SK-N-SH treated with all-trans-retinoic acid at 6 μM for 48 hours (cell line): ENCODE data around the gene NQO1.

ENCODE experiments used
- ATAC-seq: fragments of 200-7000 bp; cut with Tn5 transposase; 3 replicates; pipeline ENCODE4 v1.9.1; 2020; ENCODE audit warnings: mild to moderate bottlenecking, moderate library complexity
- ARNTL ChIP-seq: fragments of 450-650 bp; formaldehyde crosslinking; IDR thresholded peaks from 2 replicates; pipeline ENCODE4 v1.5.0; 2020; ENCODE audit warnings: low read depth, mild to moderate bottlenecking, moderate library complexity, borderline replicate concordance
- BACH2 ChIP-seq: fragments of 250-450 bp; sonication (Bioruptor Pico); IDR thresholded peaks from 2 replicates; pipeline ENCODE4 v1.9.0; 2021; ENCODE audit warnings: mild to moderate bottlenecking, borderline replicate concordance
- CSDC2 ChIP-seq: fragments of 250-450 bp; sonication (Bioruptor Pico); IDR thresholded peaks from 2 replicates; pipeline ENCODE4 v1.5.0; 2020; ENCODE audit warnings: mild to moderate bottlenecking, moderate library complexity
- ESRRG ChIP-seq: fragments of 250-450 bp; sonication (Bioruptor Pico); IDR thresholded peaks from 2 replicates; pipeline ENCODE4 v1.6.1; 2021; ENCODE audit warnings: mild to moderate bottlenecking
- GLIS3 ChIP-seq: fragments of 250-450 bp; sonication (Bioruptor Pico); IDR thresholded peaks from 2 replicates; pipeline ENCODE4 v1.5.0; 2020; ENCODE audit warnings: mild to moderate bottlenecking, moderate library complexity
- ISL1 ChIP-seq: fragments of 250-450 bp; sonication (Bioruptor Pico); IDR thresholded peaks from 2 replicates; pipeline ENCODE4 v2.1.2; 2022; ENCODE audit warnings: mild to moderate bottlenecking, moderate library complexity
- OSR1 ChIP-seq: fragments of 250-450 bp; sonication (Bioruptor Pico); IDR thresholded peaks from 2 replicates; pipeline ENCODE4 v1.8.0; 2022; ENCODE audit warnings: moderate library complexity, mild to moderate bottlenecking, inconsistent platforms
- RARB ChIP-seq: fragments of 250-450 bp; sonication (Bioruptor Pico); IDR thresholded peaks from 2 replicates; pipeline ENCODE4 v1.8.0; 2021; ENCODE audit warnings: mild to moderate bottlenecking, moderate library complexity
- SNAI2 ChIP-seq: fragments of 250-450 bp; sonication (Bioruptor Pico); IDR thresholded peaks from 2 replicates; pipeline ENCODE4 v1.5.0; 2020; ENCODE audit warnings: mild to moderate bottlenecking, moderate library complexity
- TCF4 ChIP-seq: fragments of 250-450 bp; sonication (Bioruptor Pico); IDR thresholded peaks from 2 replicates; pipeline ENCODE4 v1.8.0; 2021; ENCODE audit warnings: mild to moderate bottlenecking, moderate library complexity, borderline replicate concordance
- TOX ChIP-seq: fragments of 250-450 bp; sonication (Bioruptor Pico); IDR thresholded peaks from 2 replicates; pipeline ENCODE4 v1.8.0; 2021; ENCODE audit warnings: mild to moderate bottlenecking, moderate library complexity, borderline replicate concordance
- ZFP30 ChIP-seq: fragments of 450-650 bp; formaldehyde crosslinking; IDR thresholded peaks from 2 replicates; pipeline ENCODE4 v1.5.0; 2022; ENCODE audit warnings: mild to moderate bottlenecking, moderate library complexity
- ZNF565 ChIP-seq: fragments of 450-650 bp; formaldehyde crosslinking; conservative IDR thresholded peaks from 2 replicates; pipeline ENCODE4 v1.5.0; 2020; ENCODE audit warnings: low read depth, mild to moderate bottlenecking, moderate library complexity
- ZNF8 ChIP-seq: fragments of 450-650 bp; formaldehyde crosslinking; IDR thresholded peaks from 2 replicates; pipeline ENCODE4 v1.5.0; 2020; ENCODE audit warnings: mild to moderate bottlenecking, moderate library complexity
- TF ChIP-seq, protein P1 (sequence below): fragments of 250-450 bp; sonication (Bioruptor Pico); IDR thresholded peaks from 2 replicates; pipeline ENCODE4 v1.5.0; 2020; ENCODE audit warnings: mild to moderate bottlenecking, moderate library complexity
- TF ChIP-seq, protein P2 (sequence below): fragments of 250-450 bp; sonication (Bioruptor Pico); IDR thresholded peaks from 2 replicates; pipeline ENCODE4 v1.8.0; 2021; ENCODE audit warnings: low read depth, mild to moderate bottlenecking, moderate library complexity, borderline replicate concordance
- TF ChIP-seq, protein P3 (sequence below): fragments of 250-450 bp; sonication (Bioruptor Pico); IDR thresholded peaks from 2 replicates; pipeline ENCODE4 v1.5.1; 2021; ENCODE audit warnings: mild to moderate bottlenecking, moderate library complexity
- TF ChIP-seq, protein P4 (sequence below): fragments of 250-450 bp; sonication (Bioruptor Pico); IDR thresholded peaks from 2 replicates; pipeline ENCODE4 v1.5.1; 2020; ENCODE audit warnings: low read depth, mild to moderate bottlenecking, moderate library complexity

Gene NQO1

DNA sequence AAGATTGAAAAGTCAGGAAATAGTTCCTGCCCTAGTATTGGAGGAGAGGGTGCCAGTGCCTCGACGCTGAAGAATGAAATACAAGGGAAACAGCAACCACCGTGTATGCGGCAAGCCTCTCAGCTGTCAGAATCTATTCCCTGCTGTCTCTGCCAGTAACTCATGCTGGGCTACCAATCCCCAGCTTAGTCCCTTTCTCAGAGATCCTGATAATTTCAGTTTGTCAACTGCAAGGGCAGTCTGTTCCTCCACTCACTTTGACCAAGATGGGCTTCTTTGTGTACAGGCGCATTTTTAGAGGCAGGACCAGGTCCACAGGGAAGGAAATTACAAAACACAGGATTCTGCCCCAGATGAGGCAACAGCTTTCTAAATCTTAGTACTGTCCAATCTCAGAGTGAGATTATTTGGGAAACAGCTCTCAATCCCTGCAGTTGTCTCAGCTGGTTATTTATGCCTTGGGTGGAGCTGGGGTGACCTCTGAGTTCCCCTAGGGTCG lies 1.3 kb downstream of the NQO1 start (continued):
- TF ChIP-seq, protein P1, sequence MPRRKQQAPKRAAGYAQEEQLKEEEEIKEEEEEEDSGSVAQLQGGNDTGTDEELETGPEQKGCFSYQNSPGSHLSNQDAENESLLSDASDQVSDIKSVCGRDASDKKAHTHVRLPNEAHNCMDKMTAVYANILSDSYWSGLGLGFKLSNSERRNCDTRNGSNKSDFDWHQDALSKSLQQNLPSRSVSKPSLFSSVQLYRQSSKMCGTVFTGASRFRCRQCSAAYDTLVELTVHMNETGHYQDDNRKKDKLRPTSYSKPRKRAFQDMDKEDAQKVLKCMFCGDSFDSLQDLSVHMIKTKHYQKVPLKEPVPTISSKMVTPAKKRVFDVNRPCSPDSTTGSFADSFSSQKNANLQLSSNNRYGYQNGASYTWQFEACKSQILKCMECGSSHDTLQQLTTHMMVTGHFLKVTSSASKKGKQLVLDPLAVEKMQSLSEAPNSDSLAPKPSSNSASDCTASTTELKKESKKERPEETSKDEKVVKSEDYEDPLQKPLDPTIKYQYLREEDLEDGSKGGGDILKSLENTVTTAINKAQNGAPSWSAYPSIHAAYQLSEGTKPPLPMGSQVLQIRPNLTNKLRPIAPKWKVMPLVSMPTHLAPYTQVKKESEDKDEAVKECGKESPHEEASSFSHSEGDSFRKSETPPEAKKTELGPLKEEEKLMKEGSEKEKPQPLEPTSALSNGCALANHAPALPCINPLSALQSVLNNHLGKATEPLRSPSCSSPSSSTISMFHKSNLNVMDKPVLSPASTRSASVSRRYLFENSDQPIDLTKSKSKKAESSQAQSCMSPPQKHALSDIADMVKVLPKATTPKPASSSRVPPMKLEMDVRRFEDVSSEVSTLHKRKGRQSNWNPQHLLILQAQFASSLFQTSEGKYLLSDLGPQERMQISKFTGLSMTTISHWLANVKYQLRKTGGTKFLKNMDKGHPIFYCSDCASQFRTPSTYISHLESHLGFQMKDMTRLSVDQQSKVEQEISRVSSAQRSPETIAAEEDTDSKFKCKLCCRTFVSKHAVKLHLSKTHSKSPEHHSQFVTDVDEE (CRISPR knock-in tag) = no peak

DNA sequence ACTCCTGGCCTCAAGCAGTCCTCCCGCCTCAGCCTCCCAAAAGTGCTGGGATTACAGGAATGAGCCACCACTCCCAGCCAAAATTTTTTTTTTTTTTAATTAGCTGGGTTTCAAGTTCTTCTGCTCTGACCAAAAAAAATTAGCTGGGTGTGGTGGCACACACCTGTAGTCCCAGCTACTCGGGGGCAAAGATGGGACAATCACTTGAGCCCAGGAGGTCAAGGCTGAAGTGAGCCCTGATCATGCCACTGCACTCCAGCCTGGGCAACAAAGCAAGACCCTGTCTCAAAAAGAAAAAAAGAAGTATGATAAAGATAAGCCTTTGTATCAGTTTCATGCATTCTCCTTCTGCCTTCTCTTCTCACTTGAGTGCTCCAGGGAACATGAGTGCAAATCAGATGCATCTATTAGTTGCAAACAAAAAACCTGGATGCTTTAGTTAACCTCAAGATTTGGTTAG lies 1.9 kb downstream of the NQO1 start:
- TF ChIP-seq TCF4 (no peak), GLIS3 (CRISPR knock-in tag) (no peak), ISL1 (CRISPR knock-in tag) (no peak), ARNTL (no peak), SNAI2 (CRISPR knock-in tag) (no peak), BACH2 (CRISPR knock-in tag) (no peak), ESRRG (CRISPR knock-in tag) (no peak), TOX (CRISPR knock-in tag) (no peak), ZNF565 (CRISPR knock-in tag) (no peak), ZNF8 (CRISPR knock-in tag) (no peak)
- TF ChIP-seq, protein P2, sequence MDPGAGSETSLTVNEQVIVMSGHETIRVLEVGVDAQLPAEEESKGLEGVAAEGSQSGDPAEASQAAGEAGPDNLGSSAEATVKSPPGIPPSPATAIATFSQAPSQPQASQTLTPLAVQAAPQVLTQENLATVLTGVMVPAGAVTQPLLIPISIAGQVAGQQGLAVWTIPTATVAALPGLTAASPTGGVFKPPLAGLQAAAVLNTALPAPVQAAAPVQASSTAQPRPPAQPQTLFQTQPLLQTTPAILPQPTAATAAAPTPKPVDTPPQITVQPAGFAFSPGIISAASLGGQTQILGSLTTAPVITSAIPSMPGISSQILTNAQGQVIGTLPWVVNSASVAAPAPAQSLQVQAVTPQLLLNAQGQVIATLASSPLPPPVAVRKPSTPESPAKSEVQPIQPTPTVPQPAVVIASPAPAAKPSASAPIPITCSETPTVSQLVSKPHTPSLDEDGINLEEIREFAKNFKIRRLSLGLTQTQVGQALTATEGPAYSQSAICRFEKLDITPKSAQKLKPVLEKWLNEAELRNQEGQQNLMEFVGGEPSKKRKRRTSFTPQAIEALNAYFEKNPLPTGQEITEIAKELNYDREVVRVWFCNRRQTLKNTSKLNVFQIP (CRISPR knock-in tag) = no peak
- no peak for ATAC-seq

DNA sequence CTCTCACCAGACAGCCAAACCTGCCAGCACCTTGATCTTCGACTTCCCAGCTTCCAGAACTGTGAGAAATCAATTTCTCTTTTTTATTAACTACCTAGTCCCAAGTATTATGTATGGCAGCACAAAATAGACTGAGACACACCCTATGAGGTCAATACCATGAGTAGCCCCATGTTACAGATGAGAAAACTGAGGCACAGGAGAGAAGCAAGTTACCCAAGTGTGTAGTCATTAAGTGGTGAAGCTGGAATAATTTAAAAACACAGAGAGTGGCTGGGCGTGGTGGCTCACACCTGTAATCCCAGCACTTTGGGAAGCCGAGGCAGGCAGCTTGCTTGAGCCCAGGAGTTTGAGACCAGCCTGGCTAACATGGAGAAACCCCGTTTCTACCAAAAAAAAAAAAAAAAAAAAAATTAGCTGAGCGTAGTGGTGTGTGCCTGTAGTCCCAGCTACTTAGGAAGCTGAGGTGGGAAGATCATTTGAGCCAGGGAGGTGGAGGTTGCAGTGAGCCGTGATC lies 4.9 kb downstream of the NQO1 start:
- ATAC-seq = no peak
- no peak for TF ChIP-seq ZFP30 (CRISPR knock-in tag)
- no peak for TF ChIP-seq GLIS3 (CRISPR knock-in tag)
- TF ChIP-seq, protein P3, sequence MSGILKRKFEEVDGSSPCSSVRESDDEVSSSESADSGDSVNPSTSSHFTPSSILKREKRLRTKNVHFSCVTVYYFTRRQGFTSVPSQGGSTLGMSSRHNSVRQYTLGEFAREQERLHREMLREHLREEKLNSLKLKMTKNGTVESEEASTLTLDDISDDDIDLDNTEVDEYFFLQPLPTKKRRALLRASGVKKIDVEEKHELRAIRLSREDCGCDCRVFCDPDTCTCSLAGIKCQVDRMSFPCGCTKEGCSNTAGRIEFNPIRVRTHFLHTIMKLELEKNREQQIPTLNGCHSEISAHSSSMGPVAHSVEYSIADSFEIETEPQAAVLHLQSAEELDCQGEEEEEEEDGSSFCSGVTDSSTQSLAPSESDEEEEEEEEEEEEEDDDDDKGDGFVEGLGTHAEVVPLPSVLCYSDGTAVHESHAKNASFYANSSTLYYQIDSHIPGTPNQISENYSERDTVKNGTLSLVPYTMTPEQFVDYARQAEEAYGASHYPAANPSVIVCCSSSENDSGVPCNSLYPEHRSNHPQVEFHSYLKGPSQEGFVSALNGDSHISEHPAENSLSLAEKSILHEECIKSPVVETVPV (CRISPR knock-in tag) = no peak
- TF ChIP-seq ISL1 (CRISPR knock-in tag) = no peak
- TF ChIP-seq ZNF565 (CRISPR knock-in tag) = no peak
- no peak for TF ChIP-seq BACH2 (CRISPR knock-in tag)
- TF ChIP-seq ZNF8 (CRISPR knock-in tag) = no peak
- TF ChIP-seq, all 23 proteins: peak for 0

DNA sequence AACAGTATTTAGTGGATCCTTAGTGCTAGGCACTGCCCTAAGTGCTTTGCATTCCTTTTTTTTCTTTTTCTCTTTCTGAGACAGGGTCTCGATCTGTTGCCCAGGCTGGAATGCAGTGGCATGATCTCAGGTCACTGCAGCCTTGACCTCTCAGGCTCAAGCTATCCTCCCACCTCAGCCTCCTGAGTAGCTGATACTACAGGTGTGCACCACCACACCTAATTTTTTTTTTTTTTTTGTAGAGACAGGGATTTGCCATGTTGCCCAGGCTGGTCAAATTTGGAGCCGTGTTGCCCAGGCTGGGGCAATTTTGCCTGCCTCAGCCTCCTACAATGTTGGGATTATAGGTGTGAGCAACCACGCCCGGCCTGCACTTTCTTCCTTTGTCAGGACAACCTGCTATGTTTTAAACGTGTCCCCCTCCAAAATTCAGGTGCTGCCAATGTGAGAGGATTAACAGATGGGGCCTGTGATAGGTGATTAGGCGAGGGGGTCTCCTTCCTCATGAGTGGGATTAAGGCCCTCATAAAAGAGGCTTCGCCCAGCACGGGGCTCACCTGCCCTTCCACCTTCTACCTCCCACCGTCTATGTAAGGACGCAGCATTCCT lies 5.4 kb downstream of the NQO1 start:
- TF ChIP-seq ESRRG (CRISPR knock-in tag) (no peak), ZFP30 (CRISPR knock-in tag) (no peak), TCF4 (no peak), BACH2 (CRISPR knock-in tag) (no peak), RARB (no peak), SNAI2 (CRISPR knock-in tag) (no peak), ZNF8 (CRISPR knock-in tag) (no peak), TOX (CRISPR knock-in tag) (no peak), CSDC2 (CRISPR knock-in tag) (no peak), OSR1 (CRISPR knock-in tag) (no peak), ARNTL (no peak)
- TF ChIP-seq, protein P4, sequence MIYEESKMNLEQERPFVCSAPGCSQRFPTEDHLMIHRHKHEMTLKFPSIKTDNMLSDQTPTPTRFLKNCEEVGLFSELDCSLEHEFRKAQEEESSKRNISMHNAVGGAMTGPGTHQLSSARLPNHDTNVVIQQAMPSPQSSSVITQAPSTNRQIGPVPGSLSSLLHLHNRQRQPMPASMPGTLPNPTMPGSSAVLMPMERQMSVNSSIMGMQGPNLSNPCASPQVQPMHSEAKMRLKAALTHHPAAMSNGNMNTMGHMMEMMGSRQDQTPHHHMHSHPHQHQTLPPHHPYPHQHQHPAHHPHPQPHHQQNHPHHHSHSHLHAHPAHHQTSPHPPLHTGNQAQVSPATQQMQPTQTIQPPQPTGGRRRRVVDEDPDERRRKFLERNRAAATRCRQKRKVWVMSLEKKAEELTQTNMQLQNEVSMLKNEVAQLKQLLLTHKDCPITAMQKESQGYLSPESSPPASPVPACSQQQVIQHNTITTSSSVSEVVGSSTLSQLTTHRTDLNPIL (CRISPR knock-in tag) = no peak
- TF ChIP-seq, protein P1 (CRISPR knock-in tag) = no peak
- ATAC-seq = no peak
